SK-N-SH (cell line): ENCODE measurements around the gene HLA-B. TPM values are rescaled to one million over a fixed set of nuclear protein-coding genes. Genes with fewer than 3 reads are reported as not detected.
A peak's percentile ranks its signal among the peaks of the same experiment; 100 is the strongest.
"Not testable (repeated sequence)": the region's sequence is repeated elsewhere in the genome, so short reads cannot be mapped to it uniquely, and the experiment has no call there.

Experiments used
- CTCF ChIA-PET: fragments of 300-600, 350-600 bp; formaldehyde crosslinking; extraction: SDS; loops from one replicate; lab custom pipeline; 2021; lab: Yijun Ruan, JAX
- POLR2A ChIA-PET: fragments of 350-600 bp; sonication (Branson Sonifier 250); formaldehyde crosslinking; extraction: SDS; loops from one replicate; lab custom pipeline; 2020; ENCODE audit warnings: antibody characterized with exemption, inconsistent platforms; lab: Yijun Ruan, JAX
- DNase-seq: peaks from one replicate; pipeline ENCODE4 v3.0.0; 2012
- H2AFZ ChIP-seq: fragments of 200-600 bp; sonication (generic); 2 replicates; pipeline ENCODE4 v1.8.1; 2016; ENCODE audit warnings: antibody characterized with exemption, mild to moderate bottlenecking, low read depth
- H3F3A ChIP-seq: fragments of 200-600 bp; sonication (generic); replicated peaks from 2 replicates; pipeline ENCODE3; 2016; ENCODE audit warnings: antibody characterized with exemption, mild to moderate bottlenecking; ENCODE audit not compliant: insufficient read depth
- H3K27ac ChIP-seq, 2 experiments: fragments of 200-500 bp in 1 of 2; fragments of 200-600 bp in 1 of 2; sonication (Bioruptor generic) in 1 of 2; sonication (generic), shearing (Covaris generic) in 1 of 2; 2 replicates each; pipeline versions ENCODE4 v1.5.1 to v1.6.1; 2014 to 2016; ENCODE audit warnings: low read depth in 2 of 2, inconsistent platforms in 1 of 2, low read length in 1 of 2, mild to moderate bottlenecking in 1 of 2, mixed read lengths in 1 of 2
- H3K27me3 ChIP-seq: fragments of 200-600 bp; sonication (generic), shearing (Covaris generic); 2 replicates; pipeline ENCODE4 v1.6.1; 2016; ENCODE audit warnings: mixed run types; ENCODE audit not compliant: insufficient read depth
- H3K36me3 ChIP-seq, 2 experiments: fragments of 200-500 bp in 1 of 2; fragments of 200-600 bp in 1 of 2; sonication (Bioruptor generic) in 1 of 2; sonication (generic) in 1 of 2; replicated peaks in 1 of 2; 2 replicates each; pipeline versions ENCODE3 to v1.5.1; 2014 to 2016; ENCODE audit warnings: low read length in 1 of 2, mild to moderate bottlenecking in 1 of 2; ENCODE audit not compliant: insufficient read depth in 2 of 2, control insufficient read depth in 1 of 2
- H3K4me1 ChIP-seq, 2 experiments: fragments of 200-500 bp in 1 of 2; fragments of 200-600 bp in 1 of 2; sonication (Bioruptor generic) in 1 of 2; sonication (generic), shearing (Covaris generic) in 1 of 2; 2 replicates each; pipeline versions ENCODE4 v1.5.1 to v1.6.1; 2014 to 2016; ENCODE audit warnings: low read depth in 1 of 2, low read length in 1 of 2, mixed run types in 1 of 2; ENCODE audit not compliant: insufficient read depth in 2 of 2, control insufficient read depth in 1 of 2
- H3K4me2 ChIP-seq: fragments of 200-600 bp; sonication (generic), shearing (Covaris generic); 2 replicates; pipeline ENCODE4 v1.6.1; 2017; ENCODE audit warnings: mixed run types
- H3K4me3 ChIP-seq, 2 experiments: fragments of 200-500 bp in 1 of 2; fragments of 200-600 bp in 1 of 2; sonication (Bioruptor generic) in 1 of 2; sonication (generic), shearing (Covaris generic) in 1 of 2; 2 replicates each; pipeline versions ENCODE4 v1.5.1 to v1.8.1; 2014 to 2016; ENCODE audit warnings: low read depth in 2 of 2, inconsistent platforms in 1 of 2, low read length in 1 of 2, mild to moderate bottlenecking in 1 of 2, mixed read lengths in 1 of 2, moderate library complexity in 1 of 2
- H3K79me2 ChIP-seq: fragments of 200-600 bp; sonication (generic); 2 replicates; pipeline ENCODE4 v1.8.1; 2017; ENCODE audit warnings: mild to moderate bottlenecking; ENCODE audit not compliant: insufficient read depth
- H3K9ac ChIP-seq: fragments of 200-600 bp; sonication (generic); 2 replicates; pipeline ENCODE4 v1.6.1; 2017; ENCODE audit warnings: mixed run types
- H3K9me2 ChIP-seq: fragments of 200-600 bp; sonication (generic); 2 replicates; pipeline ENCODE4 v1.6.1; 2017; ENCODE audit warnings: mixed run types
- H3K9me3 ChIP-seq: fragments of 200-600 bp; sonication (generic); 2 replicates; pipeline ENCODE4 v1.6.1; 2017; ENCODE audit warnings: mixed run types, mild to moderate bottlenecking, moderate library complexity
- H4K20me1 ChIP-seq: fragments of 200-600 bp; sonication (generic); 2 replicates; pipeline ENCODE4 v1.6.1; 2017; ENCODE audit warnings: mild to moderate bottlenecking, mixed run types; ENCODE audit not compliant: insufficient read depth
- CHD2 ChIP-seq: fragments of 150-350 bp; IDR thresholded peaks from 2 replicates; pipeline ENCODE4 v1.6.1; 2018; ENCODE audit warnings: low read length; ENCODE audit not compliant: partially characterized antibody
- CTCF ChIP-seq: fragments of 200-600 bp; sonication (generic); IDR thresholded peaks from 2 replicates; pipeline ENCODE4 v1.6.1; 2017; ENCODE audit warnings: antibody characterized with exemption, mild to moderate bottlenecking, moderate library complexity
- FOSL2 ChIP-seq: IDR thresholded peaks from 2 replicates; pipeline ENCODE4 v1.4.0; 2012; ENCODE audit warnings: low read depth, mild to moderate bottlenecking, moderate library complexity, borderline replicate concordance
- MEF2A ChIP-seq: IDR thresholded peaks from 2 replicates; pipeline ENCODE4 v1.4.0; 2012; ENCODE audit warnings: low read depth, borderline replicate concordance
- POLR2AphosphoS5 ChIP-seq: IDR thresholded peaks from 2 replicates; pipeline ENCODE4 v1.6.1; 2012; ENCODE audit warnings: low read depth, low read length
- RAD21 ChIP-seq: IDR thresholded peaks from 2 replicates; pipeline ENCODE4 v1.6.1; 2012; ENCODE audit warnings: mild to moderate bottlenecking, low read length
- REST ChIP-seq: IDR thresholded peaks from 2 replicates; pipeline ENCODE4 v1.6.1; 2012; ENCODE audit warnings: mild to moderate bottlenecking, low read depth, low read length, moderate library complexity
- SIN3A ChIP-seq: IDR thresholded peaks from 2 replicates; pipeline ENCODE4 v1.6.1; 2012; ENCODE audit warnings: low read depth, mild to moderate bottlenecking, low read length, moderate library complexity, borderline replicate concordance
- SMC3 ChIP-seq: IDR thresholded peaks from 2 replicates; pipeline ENCODE4 v1.6.1; 2012; ENCODE audit warnings: low read depth, low read length, improper control_type of control experiment
- TEAD4 ChIP-seq: IDR thresholded peaks from 2 replicates; pipeline ENCODE4 v1.4.0; 2012; ENCODE audit warnings: mild to moderate bottlenecking, borderline replicate concordance; ENCODE audit not compliant: insufficient read depth
- WGBS: methylation state at CpG from one replicate; pipeline ENCODE4 v1.1.6; 2017; ENCODE audit warnings: low lambda C conversion rate; 5-methylcytosine and 5-hydroxymethylcytosine counted together
- polyA plus RNA-seq, 3 experiments: library from polyadenylated mRNA; depleted of rRNA; stranded (reverse); fragments of >200 nt; gene quantifications; 2 replicates each; pipeline ENCODE4 v1.2.3, GENCODE V29; 2012
- TF ChIP-seq, protein P1 (sequence below): IDR thresholded peaks from 2 replicates; pipeline ENCODE4 v1.4.0; 2012; ENCODE audit warnings: low read depth, borderline replicate concordance
- TF ChIP-seq, protein P2 (sequence below): fragments of 150-350 bp; IDR thresholded peaks from 2 replicates; pipeline ENCODE4 v1.6.1; 2017; ENCODE audit warnings: antibody characterized with exemption, low read length, low read depth, borderline replicate concordance

The HLA-B gene
- polyA plus RNA-seq, 1 of the 3 experiments (the other 2 are of a cell fraction) = 18.7 TPM

GRCh38 chr6:31397153-31397499, 40.1 kb upstream of the HLA-B start:
- H3K9me3 ChIP-seq, H3K27me3 ChIP-seq, H3K4me1 ChIP-seq, H3K27ac ChIP-seq, POLR2A ChIA-PET, H3K4me3 ChIP-seq, H4K20me1 ChIP-seq, H3K36me3 ChIP-seq, H2AFZ ChIP-seq, H3K9me2 ChIP-seq, DNase-seq, H3K9ac ChIP-seq: not testable (repeated sequence)
- CTCF ChIA-PET = interaction anchor here (0.7 to 3.9 kb wide), 10 partner anchors 11 to 1397 kb away, joined by 3 to 20 read pairs (median 4); no protein-coding TSS in a partner anchor
- H3K4me2 ChIP-seq = peak overlapping the region; percentile 67; the same call in 1 of the 2 replicates
- H3K79me2 ChIP-seq = peaks cover 15% of the 10 kb centered on the region
- WGBS = 8% methylated on average over 7 of the region's 8 CpGs
- H3F3A ChIP-seq = peaks cover 20% of the 10 kb centered on the region

GRCh38 chr6:31396422-31397152, 39.6 kb upstream of the HLA-B start:
- Histone ChIP-seq H3K9me3 (no peaks in the 10 kb centered on the region), H3K79me2 (peaks cover 10% of the 10 kb centered on the region), H3K27me3 (no peaks in the 10 kb centered on the region), H2AFZ (peak overlapping the region; percentile 78; the same call in 1 of the 2 replicates), H3K27ac (no peak overlapping the region), H3K9ac (no peak overlapping the region), H4K20me1 (no peaks in the 10 kb centered on the region; the same call in 1 of the 2 replicates), H3K36me3 (no peaks in the 10 kb centered on the region), H3K9me2 (no peaks in the 10 kb centered on the region), H3K4me1 (no peaks in the 10 kb centered on the region; a peak in 1 of 4 replicates), H3K4me2 (peak overlapping the region; percentile 67; the same call in 1 of the 2 replicates), H3F3A (peaks cover 15% of the 10 kb centered on the region), H3K4me3 (no peak overlapping the region; a peak in 1 of 4 replicates)
- DNase-seq = peak; percentile 68
- ChIA-PET CTCF (interaction anchor here (0.7 to 3.9 kb wide), 10 partner anchors 14 to 942 kb away, joined by 3 to 20 read pairs (median 3); no protein-coding TSS in a partner anchor), POLR2A (no interaction called here)
- no peak for TF ChIP-seq TEAD4
- TF ChIP-seq SIN3A = no peak
- peak; percentile 62 for TF ChIP-seq CTCF
- peak; percentile 55 for TF ChIP-seq SMC3
- TF ChIP-seq RAD21 = peak; percentile 61
- 25% methylated on average over 10 of the region's 11 CpGs for WGBS

GRCh38 chr6:31395832-31396231, 38.9 kb upstream of the HLA-B start:
- no peak for DNase-seq
- H3K27me3 ChIP-seq = no peaks in the 10 kb centered on the region
- H3K4me3 ChIP-seq = no peak overlapping the region
- ChIA-PET CTCF (interaction anchor here (0.7 to 1.6 kb wide), 5 partner anchors 19 to 266 kb away, joined by 3 to 8 read pairs (median 3); no protein-coding TSS in a partner anchor), POLR2A (no interaction called here)
- H3K9ac ChIP-seq = no peak overlapping the region
- peaks cover 3% of the 10 kb centered on the region; the same call in 1 of the 2 replicates for H3K79me2 ChIP-seq
- 60% methylated on average over 5 of the region's 7 CpGs for WGBS
- no peaks in the 10 kb centered on the region for H3K9me2 ChIP-seq
- no peak overlapping the region for H3K4me2 ChIP-seq
- H3K4me1 ChIP-seq = no peaks in the 10 kb centered on the region; a peak in 1 of 4 replicates
- peaks cover 9% of the 10 kb centered on the region for H3F3A ChIP-seq
- H4K20me1 ChIP-seq = no peaks in the 10 kb centered on the region
- no peak overlapping the region for H3K27ac ChIP-seq
- no peaks in the 10 kb centered on the region for H3K9me3 ChIP-seq
- H2AFZ ChIP-seq = no peak overlapping the region
- no peaks in the 10 kb centered on the region for H3K36me3 ChIP-seq
- TF ChIP-seq REST (no peak), SMC3 (no peak), MEF2A (no peak), FOSL2 (no peak), CHD2 (no peak), POLR2AphosphoS5 (no peak)
- TF ChIP-seq, protein P1, sequence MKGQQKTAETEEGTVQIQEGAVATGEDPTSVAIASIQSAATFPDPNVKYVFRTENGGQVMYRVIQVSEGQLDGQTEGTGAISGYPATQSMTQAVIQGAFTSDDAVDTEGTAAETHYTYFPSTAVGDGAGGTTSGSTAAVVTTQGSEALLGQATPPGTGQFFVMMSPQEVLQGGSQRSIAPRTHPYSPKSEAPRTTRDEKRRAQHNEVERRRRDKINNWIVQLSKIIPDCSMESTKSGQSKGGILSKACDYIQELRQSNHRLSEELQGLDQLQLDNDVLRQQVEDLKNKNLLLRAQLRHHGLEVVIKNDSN = no peak
- TF ChIP-seq, protein P2, sequence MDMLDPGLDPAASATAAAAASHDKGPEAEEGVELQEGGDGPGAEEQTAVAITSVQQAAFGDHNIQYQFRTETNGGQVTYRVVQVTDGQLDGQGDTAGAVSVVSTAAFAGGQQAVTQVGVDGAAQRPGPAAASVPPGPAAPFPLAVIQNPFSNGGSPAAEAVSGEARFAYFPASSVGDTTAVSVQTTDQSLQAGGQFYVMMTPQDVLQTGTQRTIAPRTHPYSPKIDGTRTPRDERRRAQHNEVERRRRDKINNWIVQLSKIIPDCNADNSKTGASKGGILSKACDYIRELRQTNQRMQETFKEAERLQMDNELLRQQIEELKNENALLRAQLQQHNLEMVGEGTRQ = no peak
